K562 (cell line): ENCODE data around the gene STX1A. TPM values are rescaled to one million over a fixed set of nuclear protein-coding genes. Genes with fewer than 3 reads are reported as not detected.

Experiments
- ATAC-seq: fragments of 200-7000 bp; cut with Tn5 transposase; 3 replicates; pipeline ENCODE4 v1.9.1; 2020; ENCODE audit warnings: moderate library complexity
- BruUV-seq: library from RNA; stranded (reverse); fragments of 400-500 nt; replicated peaks from 2 replicates; lab custom pipeline; 2021; lab: Mats Ljungman, UMichigan
- CTCF ChIA-PET: fragments of 300-600 bp; formaldehyde crosslinking; extraction: SDS; loops from one replicate; lab custom pipeline; 2021; ENCODE audit warnings: low intra/inter-chr PET ratio; lab: Yijun Ruan, JAX
- POLR2A ChIA-PET: fragments of 300-600, 350-650 bp; sonication (Branson Sonifier 250); formaldehyde crosslinking; extraction: SDS; loops from one replicate; lab custom pipeline; 2021; ENCODE audit warnings: antibody characterized with exemption, inconsistent platforms; lab: Yijun Ruan, JAX
- DNase-seq, 4 experiments: peaks; one replicate each; pipeline versions ENCODE4 v3.0.0 to v3.0.0-alpha.2; 2011 to 2018; ENCODE audit warnings: low spot score in 3 of 4, mixed read lengths in 3 of 4; ENCODE audit errors: extremely low read depth in 1 of 4
- FAIRE-seq: peaks from 2 replicates; lab custom pipeline; 2011; peaks lifted over from hg19 to GRCh38; lab: Jason Lieb, UNC
- H2AFZ ChIP-seq: 2 replicates; pipeline ENCODE4 v1.6.0; 2011; ENCODE audit warnings: low read depth, low read length, control low read depth, inconsistent platforms
- H3K27ac ChIP-seq: fragments of 200-600 bp; 3 replicates; pipeline ENCODE4 v1.8.0; 2011; ENCODE audit warnings: low read depth, mild to moderate bottlenecking, control low read depth, inconsistent platforms, low read length, moderate library complexity, mixed read lengths; ENCODE audit errors: extremely low read depth
- H3K27me3 ChIP-seq, 2 experiments: fragments of 300-600 bp in 1 of 2; 2 replicates in 1 of 2; 3 replicates in 1 of 2; pipeline versions ENCODE4 v1.6.0 to v1.8.0; 2011; ENCODE audit warnings: inconsistent platforms in 2 of 2, low read length in 2 of 2, mild to moderate bottlenecking in 1 of 2, mixed read lengths in 1 of 2, moderate library complexity in 1 of 2; ENCODE audit not compliant: control insufficient read depth in 2 of 2, insufficient read depth in 2 of 2
- H3K36me3 ChIP-seq: fragments of 300-600 bp; 3 replicates; pipeline ENCODE4 v1.8.0; 2011; ENCODE audit warnings: mild to moderate bottlenecking, low read length, inconsistent platforms; ENCODE audit not compliant: control insufficient read depth, insufficient read depth
- H3K4me1 ChIP-seq, 2 experiments: fragments of 200-600 bp in 1 of 2; replicated peaks in 1 of 2; 2 replicates in 1 of 2; 3 replicates in 1 of 2; pipeline versions ENCODE4 v1.5.1 to v1.8.0; 2011; ENCODE audit warnings: inconsistent platforms in 2 of 2, low read length in 2 of 2, mild to moderate bottlenecking in 1 of 2, mixed read lengths in 1 of 2, moderate library complexity in 1 of 2; ENCODE audit not compliant: control insufficient read depth in 2 of 2, insufficient read depth in 2 of 2
- H3K4me2 ChIP-seq: 2 replicates; pipeline ENCODE4 v1.6.1; 2011; ENCODE audit warnings: low read length, control low read depth, inconsistent platforms, mixed read lengths; ENCODE audit not compliant: insufficient read depth
- H3K4me3 ChIP-seq: fragments of 200-600 bp; sonication (generic), shearing (Covaris generic); 2 replicates; pipeline ENCODE4 v1.5.1; 2016; ENCODE audit warnings: control low read depth, inconsistent platforms
- H3K79me2 ChIP-seq: fragments of 200-600 bp; 3 replicates; pipeline ENCODE4 v1.8.0; 2011; ENCODE audit warnings: low read length, inconsistent platforms; ENCODE audit not compliant: control insufficient read depth, insufficient read depth
- H3K9ac ChIP-seq, 2 experiments: 2 replicates each; pipeline versions ENCODE4 v1.6.0 to v1.6.1; 2011; ENCODE audit warnings: low read depth in 2 of 2, low read length in 2 of 2, control low read depth in 1 of 2, inconsistent platforms in 1 of 2, mild to moderate bottlenecking in 1 of 2, mixed read lengths in 1 of 2; ENCODE audit not compliant: insufficient read depth in 1 of 2
- H3K9me1 ChIP-seq: one replicate; pipeline ENCODE4 v1.6.0; 2011; ENCODE audit warnings: inconsistent platforms, mild to moderate bottlenecking, low read length, moderate library complexity; ENCODE audit not compliant: control insufficient read depth, insufficient read depth
- H3K9me3 ChIP-seq: replicated peaks from 2 replicates; pipeline ENCODE4 v1.5.1; 2011; ENCODE audit warnings: low read depth, low read length, inconsistent platforms; ENCODE audit not compliant: control insufficient read depth, insufficient read depth
- H4K20me1 ChIP-seq: replicated peaks from 2 replicates; pipeline ENCODE4 v1.6.1; 2011; ENCODE audit warnings: low read length, inconsistent platforms, mixed read lengths; ENCODE audit not compliant: control insufficient read depth, insufficient read depth
- ADNP ChIP-seq: fragments of 200-800 bp; sonication (Bioruptor generic); IDR thresholded peaks from 2 replicates; pipeline ENCODE4 v1.6.1; 2016; ENCODE audit warnings: missing genetic modification characterization, missing compliant biosample characterization
- ATF7 ChIP-seq: fragments of 450-650 bp; IDR thresholded peaks from 2 replicates; pipeline ENCODE4 v1.7.1; 2014; ENCODE audit warnings: mild to moderate bottlenecking, moderate library complexity
- BACH1 ChIP-seq: fragments of 200-800 bp; sonication (Bioruptor generic); IDR thresholded peaks from 2 replicates; pipeline ENCODE4 v1.6.1; 2016; ENCODE audit warnings: missing genetic modification characterization, missing compliant biosample characterization
- CEBPB ChIP-seq: fragments of 450-650 bp; IDR thresholded peaks from 2 replicates; pipeline ENCODE4 v1.6.1; 2016; ENCODE audit warnings: missing genetic modification characterization, missing compliant biosample characterization
- HNRNPUL1 ChIP-seq: fragments of 200-400 bp; formaldehyde crosslinking; IDR thresholded peaks from 2 replicates; pipeline ENCODE4 v1.6.1; 2017; ENCODE audit warnings: low read length
- KLF6 ChIP-seq: fragments of 250-450 bp; sonication (Bioruptor Pico); IDR thresholded peaks from 2 replicates; pipeline ENCODE4 v1.4.0; 2020; ENCODE audit warnings: mild to moderate bottlenecking, moderate library complexity, borderline replicate concordance
- MAFF ChIP-seq: IDR thresholded peaks from 2 replicates; pipeline ENCODE4 v1.6.1; 2012; ENCODE audit warnings: low read length, improper control_type of control experiment
- MAFG ChIP-seq: fragments of 450-650 bp; conservative IDR thresholded peaks from 2 replicates; pipeline ENCODE4 v1.6.1; 2016; ENCODE audit warnings: missing genetic modification characterization, missing compliant biosample characterization
- MTA1 ChIP-seq: fragments of 450-650 bp; IDR thresholded peaks from 2 replicates; pipeline ENCODE4 v1.6.1; 2017; ENCODE audit warnings: borderline replicate concordance
- MTA2 ChIP-seq: fragments of 450-650 bp; IDR thresholded peaks from 2 replicates; pipeline ENCODE4 v1.6.1; 2016; ENCODE audit warnings: low read depth
- POLR3G ChIP-seq: IDR thresholded peaks from 2 replicates; pipeline ENCODE4 v1.6.1; 2011; ENCODE audit not compliant: insufficient read length, insufficient replicate concordance; ENCODE audit errors: extremely low read depth
- SMAD3 ChIP-seq: fragments of 450-650 bp; formaldehyde crosslinking; conservative IDR thresholded peaks from 2 replicates; pipeline ENCODE4 v1.4.0; 2020; ENCODE audit warnings: mild to moderate bottlenecking
- SMARCE1 ChIP-seq: fragments of 450-650 bp; IDR thresholded peaks from 2 replicates; pipeline ENCODE4 v1.7.1; 2016; ENCODE audit warnings: mild to moderate bottlenecking
- ZNF3 ChIP-seq: fragments of 250-450 bp; sonication (Bioruptor Pico); IDR thresholded peaks from 2 replicates; pipeline ENCODE4 v1.5.0; 2021; ENCODE audit warnings: mild to moderate bottlenecking, moderate library complexity
- ZNF436 ChIP-seq: fragments of 250-450, 450-650 bp; sonication (Bioruptor Pico); formaldehyde crosslinking; IDR thresholded peaks from 2 replicates; pipeline ENCODE4 v1.7.0; 2020; ENCODE audit warnings: mild to moderate bottlenecking
- ZNF699 ChIP-seq: fragments of 250-450 bp; sonication (Bioruptor Pico); IDR thresholded peaks from 2 replicates; pipeline ENCODE4 v1.8.0; 2021; ENCODE audit warnings: mild to moderate bottlenecking, moderate library complexity; ENCODE audit not compliant: insufficient replicate concordance
- WGBS: fragments of 100-300 bp; shearing (Covaris generic); methylation state at CpG from one replicate; pipeline ENCODE4 v1.1.6; 2016; ENCODE audit warnings: low coverage, mixed read lengths; ENCODE audit not compliant: insufficient coverage; ENCODE audit errors: missing lambda C conversion rate; 5-methylcytosine and 5-hydroxymethylcytosine counted together
- in situ Hi-C: fragments of 300-500 bp; cut with MboI; formaldehyde crosslinking; loops from 4 replicates; pipeline ENCODE4 v1.15.0; 2018; ENCODE audit warnings: inconsistent platforms, mixed read lengths
- intact Hi-C: fragments of 100-400 bp; cut with micrococcal nuclease; formaldehyde crosslinking; loops from 2 replicates; pipeline ENCODE4 v1.14.2; 2022
- polyA plus RNA-seq, 8 experiments: library from polyadenylated mRNA; depleted of rRNA in 4 of 8; stranded (reverse) in 5 of 8; unstranded in 3 of 8; fragments of >200 nt; fragmentation: Nextera tagmentation in 2 of 8; fragmentation: Illumina TruSeq in 1 of 8; extraction: Ambion mirVana in 2 of 8; extraction: Trizol in 1 of 8; gene quantifications; 2 replicates each; pipeline versions ENCODE4 v1.2.1 to v1.2.3, GENCODE V29; 2011 to 2014; ENCODE audit warnings: inconsistent platforms in 1 of 8, missing spikeins in 1 of 8
- total RNA-seq, 7 experiments: library from RNA; depleted of rRNA in 6 of 7; stranded (reverse); fragments of >200 nt in 6 of 7; fragmentation: Illumina TruSeq in 2 of 7; extraction: Trizol in 2 of 7; gene quantifications; 2 replicates each; pipeline versions ENCODE4 v1.2.1 to v1.2.3, GENCODE V29; 2011 to 2021; ENCODE audit warnings: low replicate concordance in 1 of 7
- TF ChIP-seq, protein P1 (sequence below): fragments of 250-450 bp; sonication (Bioruptor Pico); IDR thresholded peaks from 2 replicates; pipeline ENCODE4 v1.4.0; 2020
- TF ChIP-seq, protein P2 (sequence below): fragments of 250-450 bp; sonication (Bioruptor Pico); IDR thresholded peaks from 2 replicates; pipeline ENCODE4 v1.5.0; 2021
- TF ChIP-seq, protein P3 (sequence below): fragments of 250-450 bp; sonication (Bioruptor Pico); IDR thresholded peaks from 2 replicates; pipeline ENCODE4 v1.8.0; 2022; ENCODE audit warnings: moderate library complexity, mild to moderate bottlenecking, inconsistent platforms

STX1A gene
- total and polyA plus RNA-seq, 9 of the 15 experiments (the other 6 are each of a cell fraction or from before 2014, with no cell fraction given) = 0.04 to 15.1 (median 6.3) TPM

DNA sequence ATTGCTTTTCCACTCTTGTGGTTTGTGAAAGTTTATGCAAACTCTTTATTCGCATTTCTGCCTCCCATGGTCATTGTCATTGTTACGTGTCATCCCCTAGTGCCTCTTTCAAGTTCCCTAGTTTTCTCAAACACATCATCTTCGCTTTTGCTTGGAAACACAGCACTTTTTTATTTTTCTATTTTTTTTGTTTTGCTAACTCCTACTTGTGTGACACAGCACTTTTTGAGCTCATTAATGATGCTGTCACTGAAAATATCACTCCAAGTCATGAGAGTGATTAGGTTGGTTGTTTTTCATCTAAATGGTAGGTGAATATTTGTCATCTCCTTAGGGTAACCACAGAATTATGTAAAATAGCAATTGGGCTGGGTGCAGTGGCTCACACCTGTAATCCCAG, 8.5 kb upstream of the STX1A start:
- Histone ChIP-seq H2AFZ (peak overlapping the region; percentile 34; the same call in 1 of the 2 replicates), H3K9ac (peak overlapping the region in 1 of 2 experiments; percentile 41; a peak in 1 of 4 replicates), H3K79me2 (no peaks in the 10 kb centered on the region), H3K4me3 (no peak overlapping the region), H3K27me3 (no peaks in the 10 kb centered on the region; a peak in 1 of 5 replicates), H3K9me1 (no peaks in the 10 kb centered on the region), H4K20me1 (peaks cover 3% of the 10 kb centered on the region; the same call in 1 of the 2 replicates), H3K36me3 (no peaks in the 10 kb centered on the region), H3K9me3 (no peaks in the 10 kb centered on the region), H3K27ac (no peak overlapping the region), H3K4me2 (no peak overlapping the region; the same call in 1 of the 2 replicates), H3K4me1 (peaks cover 10 to 13% of the 10 kb centered on the region in 2 experiments; a peak in 4 of 5 replicates)
- no TSS peak for BruUV-seq
- ATAC-seq (no peak), FAIRE-seq (no peak), DNase-seq (no peak)
- CTCF ChIA-PET = no interaction called here
- POLR2A ChIA-PET = interaction anchor here (0.6 to 1.6 kb wide), 6 partner anchors 10 to 206 kb away, joined by 3 to 6 read pairs (median 4); partner anchors contain the start of genes ABHD11 and BAZ1B
- intact Hi-C loops = no loop called here
- WGBS = 44% methylated on average over 3 of the region's 3 CpGs
- in situ Hi-C loops = no loop called here
- no peak for TF ChIP-seq SMAD3
- TF ChIP-seq MAFG (tag) = peak; percentile 98
- no peak for TF ChIP-seq MTA2
- TF ChIP-seq, protein P1, sequence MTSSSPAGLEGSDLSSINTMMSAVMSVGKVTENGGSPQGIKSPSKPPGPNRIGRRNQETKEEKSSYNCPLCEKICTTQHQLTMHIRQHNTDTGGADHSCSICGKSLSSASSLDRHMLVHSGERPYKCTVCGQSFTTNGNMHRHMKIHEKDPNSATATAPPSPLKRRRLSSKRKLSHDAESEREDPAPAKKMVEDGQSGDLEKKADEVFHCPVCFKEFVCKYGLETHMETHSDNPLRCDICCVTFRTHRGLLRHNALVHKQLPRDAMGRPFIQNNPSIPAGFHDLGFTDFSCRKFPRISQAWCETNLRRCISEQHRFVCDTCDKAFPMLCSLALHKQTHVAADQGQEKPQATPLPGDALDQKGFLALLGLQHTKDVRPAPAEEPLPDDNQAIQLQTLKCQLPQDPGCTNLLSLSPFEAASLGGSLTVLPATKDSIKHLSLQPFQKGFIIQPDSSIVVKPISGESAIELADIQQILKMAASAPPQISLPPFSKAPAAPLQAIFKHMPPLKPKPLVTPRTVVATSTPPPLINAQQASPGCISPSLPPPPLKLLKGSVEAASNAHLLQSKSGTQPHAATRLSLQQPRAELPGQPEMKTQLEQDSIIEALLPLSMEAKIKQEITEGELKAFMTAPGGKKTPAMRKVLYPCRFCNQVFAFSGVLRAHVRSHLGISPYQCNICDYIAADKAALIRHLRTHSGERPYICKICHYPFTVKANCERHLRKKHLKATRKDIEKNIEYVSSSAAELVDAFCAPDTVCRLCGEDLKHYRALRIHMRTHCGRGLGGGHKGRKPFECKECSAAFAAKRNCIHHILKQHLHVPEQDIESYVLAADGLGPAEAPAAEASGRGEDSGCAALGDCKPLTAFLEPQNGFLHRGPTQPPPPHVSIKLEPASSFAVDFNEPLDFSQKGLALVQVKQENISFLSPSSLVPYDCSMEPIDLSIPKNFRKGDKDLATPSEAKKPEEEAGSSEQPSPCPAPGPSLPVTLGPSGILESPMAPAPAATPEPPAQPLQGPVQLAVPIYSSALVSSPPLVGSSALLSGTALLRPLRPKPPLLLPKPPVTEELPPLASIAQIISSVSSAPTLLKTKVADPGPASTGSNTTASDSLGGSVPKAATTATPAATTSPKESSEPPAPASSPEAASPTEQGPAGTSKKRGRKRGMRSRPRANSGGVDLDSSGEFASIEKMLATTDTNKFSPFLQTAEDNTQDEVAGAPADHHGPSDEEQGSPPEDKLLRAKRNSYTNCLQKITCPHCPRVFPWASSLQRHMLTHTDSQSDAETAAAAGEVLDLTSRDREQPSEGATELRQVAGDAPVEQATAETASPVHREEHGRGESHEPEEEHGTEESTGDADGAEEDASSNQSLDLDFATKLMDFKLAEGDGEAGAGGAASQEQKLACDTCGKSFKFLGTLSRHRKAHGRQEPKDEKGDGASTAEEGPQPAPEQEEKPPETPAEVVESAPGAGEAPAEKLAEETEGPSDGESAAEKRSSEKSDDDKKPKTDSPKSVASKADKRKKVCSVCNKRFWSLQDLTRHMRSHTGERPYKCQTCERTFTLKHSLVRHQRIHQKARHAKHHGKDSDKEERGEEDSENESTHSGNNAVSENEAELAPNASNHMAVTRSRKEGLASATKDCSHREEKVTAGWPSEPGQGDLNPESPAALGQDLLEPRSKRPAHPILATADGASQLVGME = no peak
- TF ChIP-seq ZNF699 (CRISPR knock-in tag) = no peak
- no peak for TF ChIP-seq POLR3G
- no peak for TF ChIP-seq KLF6 (CRISPR knock-in tag)
- no peak for TF ChIP-seq ATF7
- TF ChIP-seq, protein P2, sequence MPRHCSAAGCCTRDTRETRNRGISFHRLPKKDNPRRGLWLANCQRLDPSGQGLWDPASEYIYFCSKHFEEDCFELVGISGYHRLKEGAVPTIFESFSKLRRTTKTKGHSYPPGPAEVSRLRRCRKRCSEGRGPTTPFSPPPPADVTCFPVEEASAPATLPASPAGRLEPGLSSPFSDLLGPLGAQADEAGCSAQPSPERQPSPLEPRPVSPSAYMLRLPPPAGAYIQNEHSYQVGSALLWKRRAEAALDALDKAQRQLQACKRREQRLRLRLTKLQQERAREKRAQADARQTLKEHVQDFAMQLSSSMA (CRISPR knock-in tag) = no peak
- TF ChIP-seq ADNP (tag) = 0 out of 2 replicates have a peak, but pooled peaks have one; percentile 28
- TF ChIP-seq SMARCE1 = 0 out of 2 replicates have a peak, but pooled peaks have one; percentile 38
- TF ChIP-seq, protein P3, sequence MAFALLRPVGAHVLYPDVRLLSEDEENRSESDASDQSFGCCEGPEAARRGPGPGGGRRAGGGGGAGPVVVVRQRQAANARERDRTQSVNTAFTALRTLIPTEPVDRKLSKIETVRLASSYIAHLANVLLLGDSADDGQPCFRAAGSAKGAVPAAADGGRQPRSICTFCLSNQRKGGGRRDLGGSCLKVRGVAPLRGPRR = no peak
- peak; percentile 78 for TF ChIP-seq MAFF
- peak; percentile 91 for TF ChIP-seq BACH1 (tag)
- TF ChIP-seq CEBPB (tag) = no peak
- no peak for TF ChIP-seq ZNF436 (CRISPR knock-in tag)
- TF ChIP-seq ZNF3 (CRISPR knock-in tag) = no peak
- TF ChIP-seq MTA1 = no peak
- no peak for TF ChIP-seq HNRNPUL1
